NCI-H2196 (cell line): ENCODE data around the gene MARCOL.
A peak's percentile ranks its signal among the peaks of the same experiment; 100 is the strongest.
"Not testable (repeated sequence)": the region's sequence is repeated elsewhere in the genome, so short reads cannot be mapped to it uniquely, and the experiment has no call there.

Experiments
- DNase-seq: peaks from one replicate; lab custom pipeline; 2025; ENCODE audit not compliant: unreplicated experiment; lab: John Stamatoyannopoulos, UW

The MARCOL gene

GRCh38 chr5:148261221-148261620, 22.9 kb downstream of the MARCOL start:
- DNase-seq: no peak

GRCh38 chr5:148267962-148268361, 29.6 kb downstream of the MARCOL start:
- DNase-seq: no peak

GRCh38 chr5:148268566-148268965, 30.2 kb downstream of the MARCOL start, which contains the start of gene SPINK13:
Gene SPINK13 (plus strand): TSS chr5:148268794. CDS start chr5:148270073, 1,279 bp downstream.
- no peak for DNase-seq

GRCh38 chr5:148275129-148275528, 36.8 kb downstream of the MARCOL start:
- not testable (repeated sequence) for DNase-seq

GRCh38 chr5:148280893-148281292, 42.6 kb downstream of the MARCOL start:
- DNase-seq: not testable (repeated sequence)

- not testable (repeated sequence) for DNase-seq
These were observed 43.0 kb downstream of the MARCOL start for GRCh38 chr5:148281336-148281735.

GRCh38 chr5:148290271-148291195, 52.2 kb downstream of the MARCOL start:
- DNase-seq: peak; percentile 15
